D721Med (cell line): ENCODE data around the gene EDN2.

ENCODE experiments used
- DNase-seq: peaks from one replicate; pipeline ENCODE4 v3.0.0; 2011; ENCODE audit warnings: low spot score; ENCODE audit not compliant: insufficient read length
- FAIRE-seq: peaks from 2 replicates; lab custom pipeline; 2011; peaks lifted over from hg19 to GRCh38; lab: Jason Lieb, UNC
- CTCF ChIP-seq: IDR thresholded peaks from 2 replicates; pipeline ENCODE4 v1.5.1; 2012; ENCODE audit warnings: mild to moderate bottlenecking, control low read depth; ENCODE audit not compliant: insufficient read depth; ENCODE audit errors: missing control alignments

The EDN2 gene

GRCh38 chr1:41523949-41524675 lies 39.6 kb upstream of the EDN2 start:
- FAIRE-seq (no peak), DNase-seq (no peak)
- TF ChIP-seq CTCF: no peak

GRCh38 chr1:41523071-41523470 lies 38.6 kb upstream of the EDN2 start:
- FAIRE-seq (no peak), DNase-seq (no peak)
- no peak for TF ChIP-seq CTCF

- DNase-seq (no peak), FAIRE-seq (no peak)
- no peak for TF ChIP-seq CTCF
Measured at GRCh38 chr1:41521766-41522165, 37.3 kb upstream of the EDN2 start.

- FAIRE-seq (no peak), DNase-seq (no peak)
- TF ChIP-seq CTCF: no peak
Measured at GRCh38 chr1:41520951-41521752, 36.7 kb upstream of the EDN2 start.

- no peak for DNase-seq
- FAIRE-seq: no peak
- TF ChIP-seq CTCF: no peak
Measured at GRCh38 chr1:41519667-41520066, 35.2 kb upstream of the EDN2 start.

- DNase-seq: no peak
- TF ChIP-seq CTCF: no peak
- FAIRE-seq: no peak
Measured at GRCh38 chr1:41518471-41518870, 34.0 kb upstream of the EDN2 start.

- DNase-seq (no peak), FAIRE-seq (no peak)
Measured at GRCh38 chr1:41517062-41517438, 32.6 kb upstream of the EDN2 start.

More at GRCh38 chr1:41517062-41517438, 32.6 kb upstream of the EDN2 start:
- no peak for TF ChIP-seq CTCF
